Neural cell (in vitro differentiated cells): ENCODE data around the gene ANKS1B. TPM values are rescaled to one million over a fixed set of nuclear protein-coding genes. Genes with fewer than 3 reads are reported as not detected.

Experiments used
- H2AFZ ChIP-seq: fragments of 200-600, 300-800 bp; sonication (generic), shearing (Covaris generic); 2 replicates; pipeline ENCODE4 v1.6.0; 2014; ENCODE audit warnings: low read depth, mild to moderate bottlenecking, antibody characterized with exemption, low read length, moderate library complexity
- H3F3A ChIP-seq: fragments of 200-600 bp; shearing (Covaris generic); 2 replicates; pipeline ENCODE4 v1.6.1; 2016; ENCODE audit warnings: mild to moderate bottlenecking, moderate library complexity, mixed read lengths, antibody characterized with exemption, low read length; ENCODE audit not compliant: insufficient read depth, poor library complexity, severe bottlenecking
- H3K27ac ChIP-seq: fragments of 200-600, 300-800 bp; sonication (generic), shearing (Covaris generic); 2 replicates; pipeline ENCODE4 v1.5.1; 2014; ENCODE audit warnings: mild to moderate bottlenecking, low read length, moderate library complexity
- H3K27me3 ChIP-seq: fragments of 300-800, 200-600 bp; sonication (generic), shearing (Covaris generic); 2 replicates; pipeline ENCODE4 v1.6.0; 2014; ENCODE audit warnings: mild to moderate bottlenecking, low read depth, low read length, moderate library complexity; ENCODE audit not compliant: insufficient read depth
- H3K36me3 ChIP-seq: fragments of 300-800, 200-600 bp; sonication (generic), shearing (Covaris generic); 2 replicates; pipeline ENCODE4 v1.5.1; 2014; ENCODE audit warnings: mild to moderate bottlenecking, antibody characterized with exemption, low read length, moderate library complexity; ENCODE audit not compliant: insufficient read depth
- H3K4me2 ChIP-seq: fragments of 300-800, 200-600 bp; sonication (generic), shearing (Covaris generic); 2 replicates; pipeline ENCODE4 v1.6.0; 2014; ENCODE audit warnings: mild to moderate bottlenecking, low read length
- H3K4me3 ChIP-seq: fragments of 300-800, 200-600 bp; sonication (generic), shearing (Covaris generic); 2 replicates; pipeline ENCODE4 v1.5.1; 2014; ENCODE audit warnings: mild to moderate bottlenecking, low read length, moderate library complexity
- H3K79me2 ChIP-seq: fragments of 200-600 bp; shearing (Covaris generic); replicated peaks from 2 replicates; pipeline ENCODE4 v1.6.0; 2014; ENCODE audit warnings: mild to moderate bottlenecking, low read length, moderate library complexity; ENCODE audit not compliant: insufficient read depth
- H3K9ac ChIP-seq: fragments of 300-800, 200-600 bp; sonication (generic), shearing (Covaris generic); 2 replicates; pipeline ENCODE4 v1.6.1; 2016; ENCODE audit warnings: mild to moderate bottlenecking, low read length, mixed read lengths
- H3K9me2 ChIP-seq: fragments of 200-600 bp; shearing (Covaris generic); 2 replicates; pipeline ENCODE4 v1.6.1; 2016; ENCODE audit warnings: mild to moderate bottlenecking, low read length, mixed read lengths; ENCODE audit not compliant: insufficient read depth
- H3K9me3 ChIP-seq: fragments of 200-600, 300-800 bp; sonication (generic), shearing (Covaris generic); 2 replicates; pipeline ENCODE4 v1.6.1; 2016; ENCODE audit warnings: mild to moderate bottlenecking, mixed run types, low read length, moderate library complexity, mixed read lengths
- H4K20me1 ChIP-seq: fragments of 200-600 bp; shearing (Covaris generic); 2 replicates; pipeline ENCODE4 v1.6.1; 2016; ENCODE audit warnings: mild to moderate bottlenecking, mixed run types; ENCODE audit not compliant: insufficient read depth
- EP300 ChIP-seq: fragments of 450-650 bp; conservative IDR thresholded peaks from 2 replicates; pipeline ENCODE4 v1.6.1; 2014; ENCODE audit warnings: antibody characterized with exemption, mild to moderate bottlenecking, moderate library complexity; ENCODE audit not compliant: poor library complexity, severe bottlenecking
- EZH2 ChIP-seq: fragments of 200-600, 300-800 bp; shearing (Covaris generic), sonication (generic); IDR thresholded peaks from 2 replicates; pipeline ENCODE4 v1.6.1; 2014; ENCODE audit warnings: antibody characterized with exemption, low read length, borderline replicate concordance, mild to moderate bottlenecking; ENCODE audit not compliant: insufficient read depth, poor library complexity, severe bottlenecking
- MXI1 ChIP-seq: fragments of 450-650 bp; conservative IDR thresholded peaks from 2 replicates; pipeline ENCODE4 v1.6.1; 2014; ENCODE audit warnings: antibody characterized with exemption, mild to moderate bottlenecking; ENCODE audit not compliant: poor library complexity, severe bottlenecking
- POLR2AphosphoS5 ChIP-seq: IDR thresholded peaks from 2 replicates; pipeline ENCODE4 v1.6.1; 2012
- RAD21 ChIP-seq: fragments of 450-650 bp; conservative IDR thresholded peaks from 2 replicates; pipeline ENCODE4 v1.6.1; 2014; ENCODE audit warnings: antibody characterized with exemption, mild to moderate bottlenecking, moderate library complexity
- SMC3 ChIP-seq: fragments of 450-650 bp; conservative IDR thresholded peaks from 2 replicates; pipeline ENCODE4 v1.6.1; 2014; ENCODE audit warnings: antibody characterized with exemption, mild to moderate bottlenecking, moderate library complexity; ENCODE audit not compliant: poor library complexity
- TAF1 ChIP-seq: IDR thresholded peaks from 2 replicates; pipeline ENCODE4 v1.6.1; 2012; ENCODE audit warnings: low read depth
- polyA plus RNA-seq: library from polyadenylated mRNA; depleted of rRNA; stranded (reverse); fragments of >200 nt; gene quantifications from 2 replicates; pipeline ENCODE4 v1.2.3, GENCODE V29; 2014
- TF ChIP-seq, protein P1 (sequence below): IDR thresholded peaks from 2 replicates; pipeline ENCODE4 v1.6.1; 2012; ENCODE audit warnings: borderline replicate concordance
- TF ChIP-seq, protein P2 (sequence below): fragments of 450-650 bp; IDR thresholded peaks from 2 replicates; pipeline ENCODE4 v1.5.1; 2014; ENCODE audit warnings: antibody characterized with exemption, mild to moderate bottlenecking, moderate library complexity; ENCODE audit not compliant: poor library complexity, severe bottlenecking

Gene ANKS1B
- polyA plus RNA-seq, 1 donor from 2014 or later: 65.6 TPM

DNA sequence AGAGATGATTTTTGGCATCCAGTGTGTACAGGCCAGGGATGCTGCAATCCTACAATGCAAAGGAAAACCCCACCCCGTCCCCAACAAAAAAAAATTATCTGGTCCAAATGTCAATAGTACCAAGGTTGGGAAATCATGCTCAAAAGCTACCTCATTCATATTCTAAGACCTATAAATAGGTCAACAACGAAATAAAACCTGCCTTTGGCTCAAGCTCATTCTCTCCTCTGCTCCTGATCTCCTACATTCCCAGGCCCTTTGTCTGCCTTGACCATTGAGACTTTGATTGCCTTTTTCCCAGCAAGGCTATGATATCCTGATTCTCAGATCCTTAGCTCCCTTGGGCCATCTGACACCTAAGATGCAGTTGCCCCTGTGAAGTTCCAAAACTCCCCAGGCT lies 30.0 kb downstream of the ANKS1B start:
- H2AFZ ChIP-seq: no peak overlapping the region
- no peak overlapping the region for H3K9ac ChIP-seq
- H3K27me3 ChIP-seq: no peaks in the 10 kb centered on the region
- TF ChIP-seq POLR2AphosphoS5 (no peak), MXI1 (no peak), EP300 (no peak), SMC3 (no peak), RAD21 (no peak), TAF1 (no peak), EZH2 (no peak)
- TF ChIP-seq, protein P1, sequence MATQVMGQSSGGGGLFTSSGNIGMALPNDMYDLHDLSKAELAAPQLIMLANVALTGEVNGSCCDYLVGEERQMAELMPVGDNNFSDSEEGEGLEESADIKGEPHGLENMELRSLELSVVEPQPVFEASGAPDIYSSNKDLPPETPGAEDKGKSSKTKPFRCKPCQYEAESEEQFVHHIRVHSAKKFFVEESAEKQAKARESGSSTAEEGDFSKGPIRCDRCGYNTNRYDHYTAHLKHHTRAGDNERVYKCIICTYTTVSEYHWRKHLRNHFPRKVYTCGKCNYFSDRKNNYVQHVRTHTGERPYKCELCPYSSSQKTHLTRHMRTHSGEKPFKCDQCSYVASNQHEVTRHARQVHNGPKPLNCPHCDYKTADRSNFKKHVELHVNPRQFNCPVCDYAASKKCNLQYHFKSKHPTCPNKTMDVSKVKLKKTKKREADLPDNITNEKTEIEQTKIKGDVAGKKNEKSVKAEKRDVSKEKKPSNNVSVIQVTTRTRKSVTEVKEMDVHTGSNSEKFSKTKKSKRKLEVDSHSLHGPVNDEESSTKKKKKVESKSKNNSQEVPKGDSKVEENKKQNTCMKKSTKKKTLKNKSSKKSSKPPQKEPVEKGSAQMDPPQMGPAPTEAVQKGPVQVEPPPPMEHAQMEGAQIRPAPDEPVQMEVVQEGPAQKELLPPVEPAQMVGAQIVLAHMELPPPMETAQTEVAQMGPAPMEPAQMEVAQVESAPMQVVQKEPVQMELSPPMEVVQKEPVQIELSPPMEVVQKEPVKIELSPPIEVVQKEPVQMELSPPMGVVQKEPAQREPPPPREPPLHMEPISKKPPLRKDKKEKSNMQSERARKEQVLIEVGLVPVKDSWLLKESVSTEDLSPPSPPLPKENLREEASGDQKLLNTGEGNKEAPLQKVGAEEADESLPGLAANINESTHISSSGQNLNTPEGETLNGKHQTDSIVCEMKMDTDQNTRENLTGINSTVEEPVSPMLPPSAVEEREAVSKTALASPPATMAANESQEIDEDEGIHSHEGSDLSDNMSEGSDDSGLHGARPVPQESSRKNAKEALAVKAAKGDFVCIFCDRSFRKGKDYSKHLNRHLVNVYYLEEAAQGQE: no peak
- TF ChIP-seq, protein P2, sequence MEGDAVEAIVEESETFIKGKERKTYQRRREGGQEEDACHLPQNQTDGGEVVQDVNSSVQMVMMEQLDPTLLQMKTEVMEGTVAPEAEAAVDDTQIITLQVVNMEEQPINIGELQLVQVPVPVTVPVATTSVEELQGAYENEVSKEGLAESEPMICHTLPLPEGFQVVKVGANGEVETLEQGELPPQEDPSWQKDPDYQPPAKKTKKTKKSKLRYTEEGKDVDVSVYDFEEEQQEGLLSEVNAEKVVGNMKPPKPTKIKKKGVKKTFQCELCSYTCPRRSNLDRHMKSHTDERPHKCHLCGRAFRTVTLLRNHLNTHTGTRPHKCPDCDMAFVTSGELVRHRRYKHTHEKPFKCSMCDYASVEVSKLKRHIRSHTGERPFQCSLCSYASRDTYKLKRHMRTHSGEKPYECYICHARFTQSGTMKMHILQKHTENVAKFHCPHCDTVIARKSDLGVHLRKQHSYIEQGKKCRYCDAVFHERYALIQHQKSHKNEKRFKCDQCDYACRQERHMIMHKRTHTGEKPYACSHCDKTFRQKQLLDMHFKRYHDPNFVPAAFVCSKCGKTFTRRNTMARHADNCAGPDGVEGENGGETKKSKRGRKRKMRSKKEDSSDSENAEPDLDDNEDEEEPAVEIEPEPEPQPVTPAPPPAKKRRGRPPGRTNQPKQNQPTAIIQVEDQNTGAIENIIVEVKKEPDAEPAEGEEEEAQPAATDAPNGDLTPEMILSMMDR: no peak
- no peak overlapping the region for H3K27ac ChIP-seq
- H3K4me2 ChIP-seq: no peak overlapping the region
- no peaks in the 10 kb centered on the region for H3K9me2 ChIP-seq
- no peaks in the 10 kb centered on the region for H3K36me3 ChIP-seq
- H3K9me3 ChIP-seq: no peaks in the 10 kb centered on the region
- H3K79me2 ChIP-seq: no peaks in the 10 kb centered on the region
- no peaks in the 10 kb centered on the region for H4K20me1 ChIP-seq
- no peak overlapping the region for H3K4me3 ChIP-seq
- no peaks in the 10 kb centered on the region for H3F3A ChIP-seq

DNA sequence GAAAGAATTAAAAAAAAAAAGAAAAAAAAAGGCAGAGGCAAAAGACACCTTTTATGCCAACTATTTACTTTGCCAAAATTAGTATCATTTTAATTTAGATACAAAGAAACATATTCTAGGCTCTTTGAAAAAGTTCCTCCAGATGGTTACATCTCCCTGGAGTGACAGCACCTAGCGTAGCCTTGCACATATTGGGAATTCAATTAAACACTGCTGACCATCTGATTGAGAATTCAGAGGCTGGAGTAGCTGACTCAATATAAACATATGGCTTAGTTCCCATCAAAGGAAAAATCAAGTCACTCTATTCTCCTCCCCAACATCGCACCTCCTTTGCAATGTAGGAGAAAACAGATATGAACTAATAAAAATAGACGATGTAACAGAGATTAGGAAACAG lies 36.4 kb downstream of the ANKS1B start:
- H3K27ac ChIP-seq: no peak overlapping the region
- H3F3A ChIP-seq: no peaks in the 10 kb centered on the region
- no peaks in the 10 kb centered on the region for H3K27me3 ChIP-seq
- no peak overlapping the region for H3K4me3 ChIP-seq
- H4K20me1 ChIP-seq: no peaks in the 10 kb centered on the region
- no peak overlapping the region for H3K9ac ChIP-seq
- TF ChIP-seq EP300 (no peak), EZH2 (no peak), SMC3 (no peak), POLR2AphosphoS5 (no peak), MXI1 (no peak)
- TF ChIP-seq, protein P2: no peak
- TF ChIP-seq, protein P1: no peak
- H3K9me2 ChIP-seq: no peaks in the 10 kb centered on the region
- H3K9me3 ChIP-seq: no peaks in the 10 kb centered on the region
- no peak overlapping the region for H2AFZ ChIP-seq
- no peaks in the 10 kb centered on the region for H3K79me2 ChIP-seq
- H3K36me3 ChIP-seq: no peaks in the 10 kb centered on the region
- no peak overlapping the region for H3K4me2 ChIP-seq
